OCI-LY1 (cell line): ENCODE results near the gene GABRG3.

Source experiments
- H2AFZ ChIP-seq: fragments of 200-600 bp; sonication (generic), shearing (Covaris generic); 2 replicates; pipeline ENCODE4 v1.6.0; 2014; ENCODE audit warnings: antibody characterized with exemption, mild to moderate bottlenecking, low read length
- H3F3A ChIP-seq: fragments of 200-600 bp; sonication (generic), shearing (Covaris generic); 2 replicates; pipeline ENCODE4 v1.6.0; 2014; ENCODE audit warnings: mild to moderate bottlenecking, antibody characterized with exemption, low read length, moderate library complexity; ENCODE audit not compliant: insufficient read depth
- H3K27ac ChIP-seq: fragments of 200-600 bp; sonication (generic); 2 replicates; pipeline ENCODE4 v1.5.1; 2014; ENCODE audit warnings: low read length, mixed run types, mild to moderate bottlenecking, low read depth; ENCODE audit not compliant: poor library complexity, severe bottlenecking
- H3K27me3 ChIP-seq: fragments of 200-600 bp; sonication (generic); 2 replicates; pipeline ENCODE4 v1.6.0; 2014; ENCODE audit warnings: antibody characterized with exemption, mild to moderate bottlenecking, low read length, moderate library complexity; ENCODE audit not compliant: insufficient read depth
- H3K36me3 ChIP-seq: fragments of 200-600 bp; sonication (generic); 2 replicates; pipeline ENCODE4 v1.6.1; 2014; ENCODE audit warnings: mild to moderate bottlenecking, antibody characterized with exemption, low read length, moderate library complexity, mixed read lengths; ENCODE audit not compliant: insufficient read depth
- H3K4me1 ChIP-seq: fragments of 200-600 bp; sonication (generic); 2 replicates; pipeline ENCODE4 v1.5.1; 2014; ENCODE audit warnings: mild to moderate bottlenecking, low read length, moderate library complexity; ENCODE audit not compliant: insufficient read depth, severe bottlenecking
- H3K4me2 ChIP-seq: fragments of 200-600 bp; sonication (generic), shearing (Covaris generic); 2 replicates; pipeline ENCODE4 v1.6.1; 2014; ENCODE audit warnings: low read length
- H3K4me3 ChIP-seq: fragments of 200-600 bp; sonication (generic); 2 replicates; pipeline ENCODE4 v1.5.1; 2014; ENCODE audit warnings: low read length, low read depth, mild to moderate bottlenecking, mixed read lengths; ENCODE audit not compliant: poor library complexity, severe bottlenecking
- H3K79me2 ChIP-seq: fragments of 200-600 bp; shearing (Covaris generic); 2 replicates; pipeline ENCODE4 v1.6.1; 2016; ENCODE audit warnings: mixed run types, low read length, mixed read lengths; ENCODE audit not compliant: insufficient read depth
- H3K9ac ChIP-seq: fragments of 200-600 bp; sonication (generic), shearing (Covaris generic); 2 replicates; pipeline ENCODE4 v1.6.1; 2014; ENCODE audit warnings: mild to moderate bottlenecking, low read length, mixed read lengths
- H3K9me2 ChIP-seq: fragments of 200-600 bp; sonication (generic), shearing (Covaris generic); 2 replicates; pipeline ENCODE4 v1.6.1; 2014; ENCODE audit warnings: low read depth, mild to moderate bottlenecking, low read length, mixed read lengths
- H3K9me3 ChIP-seq: fragments of 200-600 bp; shearing (Covaris generic); 2 replicates; pipeline ENCODE4 v1.6.1; 2014; ENCODE audit warnings: low read length, mixed read lengths
- H4K20me1 ChIP-seq: fragments of 200-600 bp; sonication (generic), shearing (Covaris generic); 2 replicates; pipeline ENCODE4 v1.6.0; 2016; ENCODE audit warnings: mild to moderate bottlenecking, low read length; ENCODE audit not compliant: insufficient read depth
- EZH2 ChIP-seq: fragments of 200-600 bp; sonication (generic), shearing (Covaris generic); IDR thresholded peaks from 2 replicates; pipeline ENCODE4 v1.8.0; 2017; ENCODE audit warnings: borderline replicate concordance, mixed run types, mild to moderate bottlenecking, antibody characterized with exemption, low read length, moderate library complexity, mixed read lengths
- TF ChIP-seq, protein P1 (sequence below): fragments of 200-600 bp; sonication (generic), shearing (Covaris generic); IDR thresholded peaks from 2 replicates; pipeline ENCODE4 v1.5.1; 2017; ENCODE audit warnings: mild to moderate bottlenecking, antibody characterized with exemption, low read length, moderate library complexity, mixed read lengths

The GABRG3 gene

DNA sequence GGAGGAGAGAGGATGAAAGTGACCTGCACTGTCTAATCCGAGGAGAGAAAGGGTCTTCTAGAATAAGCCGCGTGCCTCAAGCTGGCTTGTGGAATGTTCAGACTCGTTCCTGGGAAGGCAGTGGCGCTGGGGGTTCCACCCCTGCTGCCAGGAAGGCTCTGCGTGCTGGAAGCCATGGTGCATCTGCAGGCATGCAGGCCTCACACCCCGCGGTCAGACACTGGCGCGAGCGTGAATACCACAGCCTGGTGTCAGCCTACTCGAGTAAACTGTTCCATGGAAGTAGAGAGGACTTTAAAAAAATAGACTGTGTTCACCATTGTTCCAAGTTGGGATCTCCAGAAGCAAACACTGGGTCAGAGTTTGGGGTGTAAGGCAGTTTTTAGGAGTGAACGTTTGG, 25.9 kb upstream of the GABRG3 start:
- Histone ChIP-seq H3K9ac (no peak overlapping the region), H3F3A (no peaks in the 10 kb centered on the region), H3K4me2 (no peak overlapping the region), H2AFZ (no peak overlapping the region), H3K4me1 (no peaks in the 10 kb centered on the region), H3K9me2 (no peaks in the 10 kb centered on the region), H3K27me3 (no peaks in the 10 kb centered on the region), H3K4me3 (no peak overlapping the region), H3K36me3 (no peaks in the 10 kb centered on the region), H4K20me1 (no peaks in the 10 kb centered on the region), H3K79me2 (no peaks in the 10 kb centered on the region), H3K27ac (no peak overlapping the region), H3K9me3 (no peaks in the 10 kb centered on the region)
- no peak for TF ChIP-seq EZH2
- TF ChIP-seq, protein P1, sequence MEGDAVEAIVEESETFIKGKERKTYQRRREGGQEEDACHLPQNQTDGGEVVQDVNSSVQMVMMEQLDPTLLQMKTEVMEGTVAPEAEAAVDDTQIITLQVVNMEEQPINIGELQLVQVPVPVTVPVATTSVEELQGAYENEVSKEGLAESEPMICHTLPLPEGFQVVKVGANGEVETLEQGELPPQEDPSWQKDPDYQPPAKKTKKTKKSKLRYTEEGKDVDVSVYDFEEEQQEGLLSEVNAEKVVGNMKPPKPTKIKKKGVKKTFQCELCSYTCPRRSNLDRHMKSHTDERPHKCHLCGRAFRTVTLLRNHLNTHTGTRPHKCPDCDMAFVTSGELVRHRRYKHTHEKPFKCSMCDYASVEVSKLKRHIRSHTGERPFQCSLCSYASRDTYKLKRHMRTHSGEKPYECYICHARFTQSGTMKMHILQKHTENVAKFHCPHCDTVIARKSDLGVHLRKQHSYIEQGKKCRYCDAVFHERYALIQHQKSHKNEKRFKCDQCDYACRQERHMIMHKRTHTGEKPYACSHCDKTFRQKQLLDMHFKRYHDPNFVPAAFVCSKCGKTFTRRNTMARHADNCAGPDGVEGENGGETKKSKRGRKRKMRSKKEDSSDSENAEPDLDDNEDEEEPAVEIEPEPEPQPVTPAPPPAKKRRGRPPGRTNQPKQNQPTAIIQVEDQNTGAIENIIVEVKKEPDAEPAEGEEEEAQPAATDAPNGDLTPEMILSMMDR = no peak

DNA sequence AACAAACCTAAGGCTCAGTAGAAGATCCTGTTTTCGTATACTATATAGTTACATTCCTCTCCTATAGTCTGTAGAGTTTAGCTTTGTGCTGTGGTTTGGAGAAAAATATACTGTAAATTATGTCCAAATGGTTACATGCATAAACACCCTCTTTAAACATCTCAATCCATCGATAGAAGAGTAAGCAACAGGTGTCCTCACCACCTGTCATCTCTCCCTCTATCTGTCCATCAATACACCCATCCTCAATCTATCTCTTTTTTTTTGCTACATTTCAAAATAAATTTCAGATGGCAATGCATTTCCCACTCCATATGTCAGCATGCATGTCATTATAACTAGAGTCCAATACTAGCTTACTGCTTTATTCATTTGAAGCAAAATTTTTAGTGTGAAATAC, 21.0 kb upstream of the GABRG3 start:
- no peak overlapping the region for H3K4me3 ChIP-seq
- no peak overlapping the region for H3K4me2 ChIP-seq
- TF ChIP-seq EZH2 = no peak
- TF ChIP-seq, protein P1 = no peak
- no peaks in the 10 kb centered on the region for H3K36me3 ChIP-seq
- no peaks in the 10 kb centered on the region for H3F3A ChIP-seq
- no peak overlapping the region for H2AFZ ChIP-seq
- no peaks in the 10 kb centered on the region for H3K27me3 ChIP-seq
- H3K9me3 ChIP-seq = no peaks in the 10 kb centered on the region
- H3K79me2 ChIP-seq = no peaks in the 10 kb centered on the region
- H3K27ac ChIP-seq = no peak overlapping the region
- no peaks in the 10 kb centered on the region for H3K9me2 ChIP-seq
- no peaks in the 10 kb centered on the region for H4K20me1 ChIP-seq
- H3K4me1 ChIP-seq = no peaks in the 10 kb centered on the region
- no peak overlapping the region for H3K9ac ChIP-seq

DNA sequence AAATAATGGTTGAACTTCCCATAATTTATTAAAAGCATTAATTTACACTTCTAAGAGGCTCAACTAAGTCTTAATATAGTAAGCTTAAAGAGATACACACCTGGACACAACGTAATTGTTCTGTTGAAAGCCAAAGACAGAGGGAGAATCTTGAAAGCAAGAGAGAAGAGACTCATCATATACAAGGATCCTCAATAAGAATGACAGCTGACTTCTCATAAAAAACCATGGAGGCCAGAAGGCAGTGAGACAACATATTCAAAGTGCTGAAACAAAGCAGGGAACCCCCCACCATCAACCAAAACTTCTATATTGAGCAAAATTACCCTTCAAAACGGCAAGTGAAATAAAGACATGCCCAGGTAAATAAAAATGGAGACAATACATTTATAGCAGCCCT, 16.6 kb upstream of the GABRG3 start:
- no peak overlapping the region for H3K9ac ChIP-seq
- H3F3A ChIP-seq = no peaks in the 10 kb centered on the region
- no peak overlapping the region for H3K27ac ChIP-seq
- no peak for TF ChIP-seq EZH2
- TF ChIP-seq, protein P1 = no peak
- no peak overlapping the region for H3K4me2 ChIP-seq
- H3K9me2 ChIP-seq = no peaks in the 10 kb centered on the region
- no peaks in the 10 kb centered on the region for H3K27me3 ChIP-seq
- no peaks in the 10 kb centered on the region for H3K9me3 ChIP-seq
- H3K36me3 ChIP-seq = no peaks in the 10 kb centered on the region
- H3K4me1 ChIP-seq = no peaks in the 10 kb centered on the region
- H3K79me2 ChIP-seq = no peaks in the 10 kb centered on the region
- H4K20me1 ChIP-seq = no peaks in the 10 kb centered on the region
- no peak overlapping the region for H3K4me3 ChIP-seq
- H2AFZ ChIP-seq = no peak overlapping the region
